Measurements from ENCODE around the gene EPHA5.

The EPHA5 gene

DNA sequence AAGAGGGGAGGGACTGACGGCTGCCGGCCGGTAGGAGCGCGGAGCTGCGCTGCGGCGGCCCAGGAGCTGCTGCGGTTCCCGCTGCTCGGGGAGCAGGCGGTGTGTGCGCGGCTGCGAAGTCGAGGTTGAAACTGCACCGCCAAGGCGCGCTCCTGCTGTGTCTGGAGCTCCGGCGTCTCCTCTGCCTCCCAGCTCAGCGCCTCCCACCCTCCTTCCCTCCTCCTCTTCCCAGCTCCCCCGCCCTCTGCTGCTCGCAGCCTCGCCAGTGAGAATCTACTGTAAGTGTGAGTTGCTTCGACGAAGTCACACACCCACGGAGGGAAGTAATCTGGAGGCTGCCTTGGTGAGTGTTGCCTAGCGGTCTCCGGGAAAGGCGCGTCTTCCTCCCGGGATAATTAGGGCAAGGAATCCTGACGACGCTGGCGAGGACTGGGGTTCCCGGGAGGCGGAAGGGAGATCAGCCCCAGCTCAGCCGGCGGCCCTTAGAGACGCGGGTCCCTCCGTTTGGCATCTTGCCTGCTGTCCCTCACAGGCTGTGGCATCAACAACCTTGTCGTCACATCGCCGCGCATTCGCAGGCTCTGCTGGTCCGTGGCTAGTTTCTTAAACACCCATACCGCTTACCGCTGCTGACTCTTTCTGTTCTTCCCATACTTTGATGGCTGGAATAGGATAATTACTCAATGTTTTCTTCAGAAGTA, at the start of gene EPHA5:
TSS of gene EPHA5 (minus strand) at position 159 of the 701 bp plus-strand sequence. CDS start 747 bp downstream, outside the sequence.
- peak; percentile 17 for DNase-seq

GRCh38 chr4:65719635-65720034, 49.3 kb upstream of the EPHA5 start:
- DNase-seq, result no peak

DNA sequence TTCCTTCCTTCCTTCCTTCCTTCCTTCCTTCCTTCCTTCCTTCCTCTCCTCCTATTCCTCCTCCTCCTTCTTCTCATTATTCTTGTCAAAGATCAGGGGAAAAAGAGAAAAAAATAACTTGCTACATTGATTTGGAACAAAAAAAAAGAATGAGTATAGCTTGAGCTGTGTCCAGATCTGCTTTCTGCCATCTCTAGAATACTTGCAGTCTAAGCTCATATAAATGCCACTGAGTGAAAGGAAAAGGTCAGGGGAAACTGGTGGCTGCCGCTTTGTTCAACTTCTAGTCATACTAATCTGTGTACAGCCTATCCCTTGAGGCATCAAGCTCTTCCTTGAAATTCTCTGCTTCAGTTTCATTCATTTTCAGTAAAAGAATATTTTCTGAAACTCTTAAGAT, 28.3 kb upstream of the EPHA5 start:
- no peak for DNase-seq

DNA sequence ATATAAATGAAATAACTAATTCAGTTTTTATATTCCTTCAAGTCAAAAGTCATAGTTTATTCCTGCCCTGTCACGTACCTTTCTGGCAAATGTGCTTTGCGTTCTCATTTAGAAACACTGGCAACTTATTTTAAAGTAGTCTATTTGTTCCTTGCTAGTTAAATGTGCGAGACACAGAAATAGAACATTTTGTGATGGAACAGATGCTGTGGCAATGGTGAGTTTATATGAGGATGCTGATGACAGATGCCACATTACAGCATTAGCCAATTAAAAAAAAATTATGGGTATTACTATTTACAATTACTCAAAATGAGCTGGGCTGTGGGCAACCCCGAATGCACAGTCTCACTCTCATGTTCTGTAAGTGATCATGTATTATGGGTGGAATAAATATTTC, 26.1 kb upstream of the EPHA5 start:
- no peak for DNase-seq

GRCh38 chr4:65671372-65671771, 1.1 kb upstream of the EPHA5 start:
- no peak for DNase-seq

DNA sequence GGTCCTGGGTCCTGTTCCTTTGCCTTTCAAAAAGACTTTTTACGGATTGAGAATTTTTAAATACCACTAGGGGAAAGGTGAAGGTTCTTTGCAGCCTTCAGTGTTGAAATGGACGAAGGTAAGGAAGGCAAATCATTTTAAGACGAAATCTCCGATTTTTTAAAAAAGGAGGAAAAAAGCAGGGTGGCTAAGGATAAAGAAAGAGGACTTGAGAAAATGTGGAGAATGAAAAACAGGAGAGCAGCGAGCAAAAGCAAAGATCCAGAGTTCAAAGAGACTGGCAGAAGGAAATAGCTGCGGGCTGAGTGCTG, 314 bp downstream of the EPHA5 start:
- no peak for DNase-seq

GRCh38 chr4:65669111-65670019, 924 bp downstream of the EPHA5 start:
- DNase-seq, result no peak

DNA sequence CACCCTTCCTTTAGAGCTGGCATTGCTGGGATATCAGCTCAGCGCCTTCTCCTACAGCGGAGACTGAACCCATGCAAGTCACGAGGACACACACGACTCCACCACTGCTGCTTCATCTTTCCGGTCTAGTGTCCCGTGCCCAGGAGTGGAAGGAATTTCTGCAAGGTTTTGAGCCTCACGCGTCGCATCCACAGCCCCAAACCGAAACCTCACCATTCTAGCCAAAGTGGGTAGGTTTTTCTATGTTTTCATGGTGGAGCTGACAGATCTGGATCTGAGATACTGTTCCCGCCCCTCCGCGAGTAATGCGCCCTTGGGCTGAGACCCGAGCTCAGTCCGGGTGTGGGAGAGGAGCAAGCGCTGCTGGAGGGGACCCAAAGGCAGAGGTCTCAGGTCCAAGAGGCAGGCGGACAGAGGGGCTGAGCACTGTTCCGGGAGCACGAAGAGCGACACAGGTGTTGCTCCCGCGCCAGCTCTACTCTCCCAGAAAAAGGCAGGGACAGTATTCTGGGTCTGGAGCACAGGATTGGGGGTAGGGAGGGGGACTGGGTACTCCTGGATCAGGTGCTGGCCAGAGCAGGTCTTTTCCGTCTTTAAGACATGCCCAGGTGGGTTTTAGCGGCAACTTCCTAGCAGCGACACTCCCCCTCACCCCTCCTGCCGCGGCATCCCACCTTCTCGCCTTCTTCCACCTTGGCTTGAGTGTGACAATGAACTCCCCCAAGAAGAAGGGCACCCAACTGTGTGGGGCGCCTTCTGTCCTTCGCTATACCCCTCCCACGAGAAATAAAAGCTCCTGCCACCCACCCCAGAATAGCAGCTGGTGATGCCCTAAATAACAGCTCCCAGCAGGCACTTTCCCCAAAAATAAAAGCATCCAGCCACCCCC, 1.8 kb downstream of the EPHA5 start:
- DNase-seq, result no peak

DNA sequence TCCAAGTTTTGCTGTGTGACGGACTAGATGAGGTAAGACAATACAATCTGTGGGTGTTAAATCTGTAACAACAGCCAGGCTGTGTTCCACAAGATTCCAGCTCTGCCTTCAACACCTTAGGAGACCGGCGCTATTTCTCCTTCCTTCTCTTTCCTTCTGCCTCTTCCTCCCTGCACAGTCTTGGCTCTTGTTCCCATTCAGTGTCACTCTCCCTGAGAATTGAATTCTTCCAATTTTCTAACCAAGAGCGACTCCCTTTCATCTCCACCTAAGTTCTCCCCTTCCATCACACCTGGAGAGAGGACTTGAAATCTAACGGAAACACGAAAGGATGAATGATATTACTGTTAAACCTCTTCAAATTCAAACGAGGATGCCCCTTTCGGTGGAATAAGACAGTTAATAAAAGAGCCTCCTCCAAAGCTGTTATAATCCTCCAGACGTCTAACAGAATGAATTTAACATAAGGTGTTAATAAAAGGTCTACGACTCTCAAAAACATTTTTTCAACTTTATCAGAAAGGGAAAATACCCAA, 2.7 kb downstream of the EPHA5 start:
- no peak for DNase-seq

- DNase-seq, result no peak
These were observed 4.3 kb downstream of the EPHA5 start for GRCh38 chr4:65665771-65666523.

DNA sequence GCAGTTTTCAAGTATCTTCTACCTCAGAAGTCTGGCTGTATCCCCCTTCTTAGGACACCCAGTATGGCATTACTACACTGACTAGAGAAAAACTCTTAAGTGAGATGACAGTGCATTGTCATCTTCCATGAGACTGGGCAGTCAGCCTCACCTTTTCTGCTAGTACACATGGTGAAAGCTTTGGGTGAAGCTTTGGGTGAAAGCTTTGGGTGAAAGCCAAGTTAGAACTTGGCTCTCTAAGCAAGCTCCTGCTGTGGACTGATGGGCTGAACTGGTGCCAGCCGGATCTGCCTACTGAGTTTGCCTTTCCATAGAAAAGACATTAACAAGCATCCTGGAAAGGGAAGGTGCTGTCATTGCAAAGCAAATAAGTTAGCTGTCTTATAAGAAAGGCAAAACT, 8.8 kb downstream of the EPHA5 start:
- DNase-seq, result no peak

- no peak for DNase-seq
These were observed 12.2 kb downstream of the EPHA5 start for GRCh38 chr4:65658117-65658516.

DNA sequence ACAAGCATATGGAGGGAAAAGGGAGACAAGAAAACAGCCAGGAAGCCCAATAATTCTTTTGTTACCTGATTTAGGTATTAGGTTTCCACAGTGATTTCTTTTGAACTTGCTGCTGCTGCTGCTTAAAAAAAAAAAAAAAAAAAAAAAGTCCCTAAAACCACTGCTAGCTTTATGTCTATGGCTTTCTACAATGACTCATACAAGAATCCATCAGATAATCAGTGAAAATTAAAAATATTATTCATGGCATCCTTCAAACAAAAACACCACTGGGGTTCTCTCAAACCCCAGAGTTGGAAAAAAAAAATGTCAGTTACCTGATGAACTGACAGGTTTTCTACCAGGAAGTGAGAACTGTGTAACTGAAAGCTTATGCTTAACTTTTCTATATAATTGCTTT, 14.3 kb downstream of the EPHA5 start:
- DNase-seq, result no peak

DNA sequence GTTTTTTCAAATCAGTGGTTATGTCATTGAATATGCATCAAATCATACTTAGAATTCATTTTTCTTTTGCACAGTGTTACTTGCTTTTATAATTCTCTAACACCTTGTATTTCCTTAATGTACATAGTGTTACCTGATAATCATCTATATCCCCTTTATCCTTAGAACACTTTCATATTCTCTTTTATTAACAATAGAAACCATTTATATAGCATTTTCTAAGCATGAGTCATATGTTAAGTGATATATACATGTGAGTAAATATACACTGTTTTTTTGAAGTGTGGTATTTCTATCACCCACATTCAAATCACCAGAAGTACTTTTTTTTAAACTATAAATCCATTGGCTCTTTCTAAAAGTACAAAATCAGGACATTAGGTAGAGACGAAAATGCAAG, 15.3 kb downstream of the EPHA5 start:
- no peak for DNase-seq

- DNase-seq, result no peak
These were observed 16.4 kb downstream of the EPHA5 start for GRCh38 chr4:65653740-65654361.

GRCh38 chr4:65651751-65652150, 18.5 kb downstream of the EPHA5 start:
- no peak for DNase-seq

DNA sequence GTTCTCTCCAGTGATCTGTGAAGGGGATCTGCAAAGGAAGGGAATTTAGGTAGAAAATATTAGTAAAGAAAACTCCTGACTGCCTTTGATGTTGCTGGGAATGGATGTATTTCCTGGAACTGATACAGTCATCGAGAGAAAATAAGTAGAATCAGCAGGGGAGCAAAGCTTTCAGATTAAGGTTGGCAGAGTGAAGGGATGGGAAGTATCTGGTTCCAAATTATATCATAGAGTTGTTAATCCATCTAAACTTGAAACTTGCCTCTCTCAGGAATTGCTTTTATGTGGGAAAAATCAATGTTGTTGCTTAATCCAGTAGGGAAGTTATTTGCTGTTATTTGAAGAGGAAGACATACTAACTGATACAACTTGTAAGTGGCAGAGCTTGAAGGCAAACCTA, 19.3 kb downstream of the EPHA5 start:
- DNase-seq, result no peak

DNA sequence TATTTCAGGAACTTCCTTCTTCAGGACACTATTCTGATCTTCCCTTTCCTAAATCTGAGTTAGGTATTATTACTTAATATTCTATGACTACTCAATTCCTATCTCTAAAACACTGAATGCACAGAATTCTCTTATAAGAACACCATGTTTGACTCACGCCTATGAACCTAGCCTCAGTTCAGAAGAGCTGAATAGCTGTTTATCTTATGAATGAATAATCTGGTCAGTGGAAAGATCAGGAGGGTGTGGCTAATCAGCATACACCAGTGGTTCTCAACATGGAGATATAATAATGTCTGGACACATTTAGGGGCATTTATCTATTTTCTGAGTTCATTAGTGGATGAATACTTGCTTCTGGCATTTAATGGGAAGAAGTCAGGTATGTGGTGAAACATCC, 24.2 kb downstream of the EPHA5 start:
- DNase-seq, result no peak

DNA sequence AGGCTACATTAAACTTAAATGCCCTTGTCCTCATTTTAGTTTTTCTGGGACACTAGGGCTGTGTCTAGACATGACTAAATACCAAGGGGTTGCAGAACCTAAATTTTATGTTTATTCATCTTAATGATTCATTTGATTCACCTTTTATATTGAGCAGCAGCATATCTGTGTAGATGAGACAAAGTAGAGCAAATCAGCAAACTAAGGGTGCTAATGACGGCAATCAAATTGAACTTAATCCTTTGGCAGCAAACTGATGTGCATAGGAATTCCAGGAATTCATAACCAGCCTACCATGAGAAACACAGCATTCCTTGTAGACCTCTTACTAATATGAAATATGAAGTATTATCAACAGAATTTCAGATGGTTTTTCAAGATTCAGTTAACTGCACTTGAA, 25.1 kb downstream of the EPHA5 start:
- DNase-seq, result no peak

- no peak for DNase-seq
These were observed 35.1 kb downstream of the EPHA5 start for GRCh38 chr4:65635051-65635821.

DNA sequence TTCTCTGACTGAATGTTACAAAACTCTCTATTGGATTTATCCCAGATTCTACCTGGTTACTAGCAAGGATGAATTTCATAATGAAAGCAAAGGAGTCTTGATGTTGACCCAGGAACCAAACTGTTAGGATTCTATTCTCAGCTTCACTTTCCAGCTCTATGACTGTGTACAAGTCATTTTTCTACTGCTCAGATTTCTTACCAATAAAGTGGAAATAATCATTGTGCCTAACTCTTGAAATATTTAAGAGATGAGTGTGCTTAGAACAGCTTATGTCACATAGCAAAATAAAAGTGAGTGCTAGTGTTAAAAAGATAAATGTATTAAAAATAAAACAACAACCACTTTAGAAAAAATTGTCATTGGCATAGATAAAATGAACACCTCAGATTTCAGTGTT, 45.6 kb downstream of the EPHA5 start:
- DNase-seq, result no peak

Data from GOT3 (cell line).